GM23338 (cell line): Measurements from ENCODE around the gene RNF182. TPM values are rescaled to one million over a fixed set of nuclear protein-coding genes. Genes with fewer than 3 reads are reported as not detected.

Experiments used
- ATAC-seq: fragments of 200-7000 bp; cut with Tn5 transposase; 3 replicates; pipeline ENCODE4 v1.9.1; 2020
- DNase-seq: peaks from one replicate; pipeline ENCODE4 v3.0.0-alpha.2; 2015; ENCODE audit warnings: low spot score
- H2AFZ ChIP-seq: fragments of 200-600 bp; sonication (generic); 2 replicates; pipeline ENCODE4 v1.8.0; 2016; ENCODE audit warnings: antibody characterized with exemption, mild to moderate bottlenecking, moderate library complexity
- H3F3A ChIP-seq: fragments of 200-600 bp; sonication (generic); replicated peaks from 2 replicates; pipeline ENCODE4 v1.8.0; 2017; ENCODE audit warnings: antibody characterized with exemption, mixed run types, low read depth
- H3K27ac ChIP-seq: fragments of 200-600 bp; sonication (generic); 2 replicates; pipeline ENCODE4 v1.6.1; 2016; ENCODE audit warnings: low read depth
- H3K27me3 ChIP-seq: fragments of 200-600 bp; sonication (generic); 2 replicates; pipeline ENCODE4 v1.8.0; 2016; ENCODE audit warnings: mild to moderate bottlenecking, mixed run types, moderate library complexity; ENCODE audit not compliant: insufficient read depth
- H3K36me3 ChIP-seq: fragments of 200-600 bp; sonication (generic); 2 replicates; pipeline ENCODE4 v1.8.0; 2016; ENCODE audit warnings: mild to moderate bottlenecking; ENCODE audit not compliant: insufficient read depth
- H3K4me1 ChIP-seq: fragments of 200-600 bp; sonication (generic); 2 replicates; pipeline ENCODE4 v1.8.0; 2016; ENCODE audit warnings: mild to moderate bottlenecking, moderate library complexity; ENCODE audit not compliant: insufficient read depth
- H3K4me2 ChIP-seq: fragments of 200-600 bp; sonication (generic); 2 replicates; pipeline ENCODE4 v1.7.1; 2017; ENCODE audit warnings: mixed run types
- H3K4me3 ChIP-seq: fragments of 200-600 bp; sonication (generic); 2 replicates; pipeline ENCODE4 v1.6.1; 2016; ENCODE audit warnings: mixed run types
- H3K79me2 ChIP-seq: fragments of 200-600 bp; sonication (generic); replicated peaks from 2 replicates; pipeline ENCODE4 v1.8.0; 2017; ENCODE audit warnings: mild to moderate bottlenecking; ENCODE audit not compliant: insufficient read depth
- H3K9me2 ChIP-seq: fragments of 200-600 bp; sonication (generic); 2 replicates; pipeline ENCODE4 v1.8.0; 2017; ENCODE audit not compliant: insufficient read depth
- H4K20me1 ChIP-seq: fragments of 200-600 bp; sonication (generic); replicated peaks from 2 replicates; pipeline ENCODE4 v1.8.0; 2017; ENCODE audit warnings: mild to moderate bottlenecking; ENCODE audit not compliant: insufficient read depth
- H3K27ac Mint-ChIP-seq: 2 replicates; pipeline ENCODE4 v1.8.0; 2020; ENCODE audit warnings: inconsistent platforms, mild to moderate bottlenecking, moderate library complexity, mixed read lengths
- H3K27me3 Mint-ChIP-seq: 3 replicates; pipeline ENCODE4 v1.8.0; 2022; ENCODE audit warnings: low read depth, mild to moderate bottlenecking, moderate library complexity, mixed read lengths, inconsistent platforms; ENCODE audit not compliant: insufficient read depth, poor library complexity
- H3K36me3 Mint-ChIP-seq: 3 replicates; pipeline ENCODE4 v1.8.0; 2021; ENCODE audit warnings: low read depth, mild to moderate bottlenecking, inconsistent platforms, moderate library complexity, mixed read lengths
- H3K4me1 Mint-ChIP-seq: 3 replicates; pipeline ENCODE4 v1.8.0; 2020; ENCODE audit warnings: mild to moderate bottlenecking, inconsistent platforms, mixed read lengths
- H3K4me3 Mint-ChIP-seq: 3 replicates; pipeline ENCODE4 v1.8.0; 2021; ENCODE audit warnings: moderate library complexity, mild to moderate bottlenecking, inconsistent platforms, mixed read lengths
- H3K9me3 Mint-ChIP-seq: 3 replicates; pipeline ENCODE4 v1.8.0; 2020; ENCODE audit warnings: moderate library complexity, mild to moderate bottlenecking, inconsistent platforms, mixed read lengths
- CREB1 ChIP-seq: fragments of 250-450 bp; sonication (Bioruptor Pico); IDR thresholded peaks from 2 replicates; pipeline ENCODE4 v1.5.0; 2020; ENCODE audit warnings: low read depth, mild to moderate bottlenecking, moderate library complexity
- CTCF ChIP-seq, 2 experiments: fragments of 200-600 bp in 1 of 2; sonication (generic) in 1 of 2; conservative IDR thresholded peaks; 2 replicates each; pipeline versions ENCODE4 v1.5.1 to v1.6.1; 2016 to 2017; ENCODE audit warnings: antibody characterized with exemption in 2 of 2, low read depth in 2 of 2, mild to moderate bottlenecking in 2 of 2, moderate library complexity in 1 of 2
- ETS1 ChIP-seq: IDR thresholded peaks from 2 replicates; pipeline ENCODE4 v1.6.1; 2016; ENCODE audit warnings: antibody characterized with exemption
- EZH2 ChIP-seq: fragments of 200-600 bp; sonication (generic); IDR thresholded peaks from one replicate; pipeline ENCODE4 v1.8.0; 2017; ENCODE audit warnings: antibody characterized with exemption, mild to moderate bottlenecking, low read depth; ENCODE audit not compliant: unreplicated experiment
- EZH2phosphoT487 ChIP-seq: fragments of 200-600 bp; sonication (generic); IDR thresholded peaks from one replicate; pipeline ENCODE4 v1.8.1; 2018; ENCODE audit warnings: antibody characterized with exemption; ENCODE audit not compliant: unreplicated experiment
- JUNB ChIP-seq: IDR thresholded peaks from one replicate; pipeline ENCODE4 v1.6.1; 2016; ENCODE audit warnings: antibody characterized with exemption; ENCODE audit not compliant: unreplicated experiment
- NANOG ChIP-seq: IDR thresholded peaks from 2 replicates; pipeline ENCODE4 v1.6.1; 2016; ENCODE audit warnings: antibody characterized with exemption, borderline replicate concordance
- POLR2AphosphoS5 ChIP-seq: IDR thresholded peaks from 2 replicates; pipeline ENCODE4 v1.6.1; 2016; ENCODE audit warnings: antibody characterized with exemption, low read depth
- REST ChIP-seq: IDR thresholded peaks from one replicate; pipeline ENCODE4 v1.6.1; 2018; ENCODE audit warnings: antibody characterized with exemption; ENCODE audit not compliant: unreplicated experiment
- STAT1 ChIP-seq: IDR thresholded peaks from one replicate; pipeline ENCODE4 v1.6.1; 2016; ENCODE audit warnings: antibody characterized with exemption; ENCODE audit not compliant: unreplicated experiment
- ZNF114 ChIP-seq: fragments of 250-450 bp; sonication (Bioruptor Pico); IDR thresholded peaks from 2 replicates; pipeline ENCODE4 v1.5.0; 2020; ENCODE audit warnings: mild to moderate bottlenecking, moderate library complexity
- ZNF331 ChIP-seq: fragments of 250-450 bp; sonication (Bioruptor Pico); IDR thresholded peaks from 2 replicates; pipeline ENCODE4 v1.5.0; 2020; ENCODE audit warnings: low read depth, mild to moderate bottlenecking, moderate library complexity
- ZNF462 ChIP-seq: fragments of 250-450 bp; sonication (Bioruptor Pico); IDR thresholded peaks from 2 replicates; pipeline ENCODE4 v1.5.0; 2020; ENCODE audit warnings: mild to moderate bottlenecking, moderate library complexity
- polyA plus RNA-seq: library from polyadenylated mRNA; unstranded; fragments of >200 nt; fragmentation: Nextera tagmentation; extraction: Ambion mirVana; gene quantifications from 2 replicates; pipeline ENCODE4 v1.2.1, GENCODE V29; 2016
- total RNA-seq: library from RNA; depleted of rRNA; stranded (reverse); fragments of >200 nt; shearing (Covaris generic); gene quantifications from 2 replicates; pipeline ENCODE4 v1.2.3, GENCODE V29; 2014

RNF182 gene
- total and polyA plus RNA-seq, 2 experiments from 2014 or later: 3.2 to 9.8 TPM

GRCh38 chr6:14004258-14004657 lies 79.5 kb downstream of the RNF182 start:
- no peaks in the 10 kb centered on the region for H3F3A ChIP-seq
- no peak overlapping the region for H3K27ac Mint-ChIP-seq
- H3K27me3 ChIP-seq: no peaks in the 10 kb centered on the region
- peak overlapping the region; percentile 9; the same call in 1 of the 2 replicates for H3K4me2 ChIP-seq
- H3K79me2 ChIP-seq: no peaks in the 10 kb centered on the region
- H3K36me3 ChIP-seq: no peaks in the 10 kb centered on the region
- H2AFZ ChIP-seq: peak overlapping the region; percentile 16; the same call in 1 of the 2 replicates
- H3K27ac ChIP-seq: no peak overlapping the region
- H3K36me3 Mint-ChIP-seq: no peaks in the 10 kb centered on the region
- peaks cover 2% of the 10 kb centered on the region for H3K27me3 Mint-ChIP-seq
- no peaks in the 10 kb centered on the region for H4K20me1 ChIP-seq
- H3K4me3 ChIP-seq: no peak overlapping the region
- peaks cover 20% of the 10 kb centered on the region for H3K4me1 Mint-ChIP-seq
- TF ChIP-seq POLR2AphosphoS5 (no peak), CREB1 (CRISPR knock-in tag) (no peak), STAT1 (no peak), NANOG (no peak), REST (no peak), ETS1 (no peak), ZNF114 (CRISPR knock-in tag) (no peak), EZH2phosphoT487 (no peak), ZNF462 (CRISPR knock-in tag) (no peak), EZH2 (no peak), ZNF331 (CRISPR knock-in tag) (no peak), CTCF (conservative IDR thresholded peaks at IDR 0.05; ENCODE audit: low read depth in 2 of 2) (no peak), JUNB (no peak)
- ATAC-seq: no peak
- H3K4me3 Mint-ChIP-seq: no peak overlapping the region
- peaks cover 20% of the 10 kb centered on the region for H3K4me1 ChIP-seq
- no peak for DNase-seq
- H3K9me2 ChIP-seq: no peaks in the 10 kb centered on the region
- H3K9me3 Mint-ChIP-seq: peaks cover 5% of the 10 kb centered on the region; the same call in 2 of the 3 replicates
